Activated CD8-positive, alpha-beta memory T cell treated with anti-CD3 and anti-CD28 coated beads, Interleukin-2, amount 10 ng/mL, durations not matched to agents 7 days and 5 days (primary cell): ENCODE measurements around the gene BRD7. TPM values are rescaled to one million over a fixed set of nuclear protein-coding genes. Genes with fewer than 3 reads are reported as not detected.

Experiments used
- ATAC-seq: fragments of 150-1000 bp; cut with Tn5 transposase; one replicate; pipeline ENCODE4 v1.10.0; 2021; ENCODE audit warnings: moderate library complexity
- CTCF ChIA-PET: fragments of 350-600 bp; sonication (Branson Sonifier 250); formaldehyde crosslinking; loops from one replicate; lab custom pipeline; 2021; ENCODE audit warnings: antibody characterized with exemption; lab: Charles Lee
- DNase-seq: peaks from one replicate; pipeline ENCODE4 v3.0.0-alpha.2; 2020
- H3K27ac Mint-ChIP-seq: one replicate; pipeline ENCODE4 v1.8.0; 2021; ENCODE audit warnings: mild to moderate bottlenecking, mixed read lengths
- H3K27me3 Mint-ChIP-seq: one replicate; pipeline ENCODE4 v1.8.0; 2021; ENCODE audit warnings: mixed read lengths
- H3K36me3 Mint-ChIP-seq: one replicate; pipeline ENCODE4 v1.8.0; 2021; ENCODE audit warnings: mild to moderate bottlenecking, mixed read lengths
- H3K4me1 Mint-ChIP-seq: one replicate; pipeline ENCODE4 v1.8.0; 2021; ENCODE audit warnings: mixed read lengths
- H3K4me3 Mint-ChIP-seq: one replicate; pipeline ENCODE4 v1.8.0; 2021; ENCODE audit warnings: mild to moderate bottlenecking, moderate library complexity, mixed read lengths
- H3K9me3 Mint-ChIP-seq: one replicate; pipeline ENCODE4 v1.8.0; 2022; ENCODE audit warnings: low read depth, mixed read lengths
- total RNA-seq, 2 experiments: library from RNA; stranded (reverse); gene quantifications; one replicate each; pipeline ENCODE4 v1.2.3, GENCODE V29; 2021

Gene BRD7
- total RNA-seq, 2 experiments from 2014 or later = 85.0 to 102 TPM

DNA sequence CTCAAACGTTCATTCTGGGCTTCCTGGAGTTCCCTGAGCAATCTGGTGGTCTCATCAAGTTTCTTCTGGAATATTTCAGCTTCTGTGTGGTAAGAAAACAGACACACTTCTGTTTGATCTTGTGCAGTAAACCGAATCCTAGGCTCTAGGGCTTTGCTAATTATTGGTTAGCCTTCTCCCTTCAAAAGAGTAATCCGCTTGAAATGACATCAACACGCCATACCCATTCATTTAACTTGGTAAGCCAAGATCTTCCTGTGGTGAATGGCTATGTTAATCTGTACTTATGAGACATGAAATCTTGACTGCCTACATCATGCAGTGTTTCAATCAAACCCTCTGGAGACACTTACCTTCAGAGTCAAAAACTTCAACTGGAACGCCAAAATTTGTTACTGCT, 48.5 kb downstream of the BRD7 start:
- ATAC-seq (no peak), DNase-seq (peak; percentile 9)
- Mint-ChIP-seq H3K9me3 (no peaks in the 10 kb centered on the region), H3K27me3 (no peaks in the 10 kb centered on the region), H3K4me1 (peaks cover 25% of the 10 kb centered on the region), H3K36me3 (peaks cover 62% of the 10 kb centered on the region), H3K27ac (peak overlapping the region; percentile 8), H3K4me3 (no peak overlapping the region)
- CTCF ChIA-PET = interaction anchor here (1.0 kb wide), 1 partner anchor 9 kb away, joined by 4 read pairs; no protein-coding TSS in a partner anchor

DNA sequence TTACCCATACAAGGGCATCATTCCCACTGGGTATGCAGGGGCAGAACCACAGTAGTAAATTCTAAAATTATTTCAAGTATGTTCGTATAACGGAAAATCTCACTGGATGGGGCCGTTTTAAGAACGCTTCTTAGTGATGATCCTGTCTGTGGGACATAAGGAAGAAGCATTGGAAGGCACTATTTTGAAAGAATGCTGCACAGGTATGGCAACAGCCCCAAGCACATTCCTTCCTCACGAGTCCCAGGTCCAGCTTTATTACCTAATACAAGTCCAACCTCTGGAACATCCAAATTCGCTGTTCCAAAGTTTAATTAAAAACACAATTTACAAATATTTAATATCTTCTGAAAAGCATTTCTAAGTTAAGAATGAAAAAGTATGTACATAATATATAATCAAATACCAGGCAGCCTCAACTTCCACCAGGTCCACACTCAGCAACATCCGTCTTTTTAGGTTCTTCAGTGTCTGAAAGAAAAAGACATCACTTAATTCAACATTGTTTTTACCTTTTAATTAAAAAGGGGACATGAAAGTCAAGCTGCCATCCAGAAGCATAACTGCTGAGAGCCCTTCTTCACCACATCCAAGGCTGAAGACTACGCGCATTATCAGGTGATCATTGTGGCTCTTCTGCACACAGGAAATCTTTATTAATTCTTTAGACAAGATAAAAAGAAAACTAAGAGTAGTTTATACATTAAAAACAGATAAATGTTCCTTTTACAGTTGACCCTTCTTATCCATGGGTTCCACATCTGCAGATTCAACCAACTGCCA, 49.8 kb downstream of the BRD7 start:
- Mint-ChIP-seq H3K36me3 (peaks cover 57% of the 10 kb centered on the region), H3K4me3 (no peak overlapping the region), H3K27ac (peak overlapping the region; percentile 46), H3K9me3 (no peaks in the 10 kb centered on the region), H3K4me1 (peaks cover 21% of the 10 kb centered on the region), H3K27me3 (no peaks in the 10 kb centered on the region)
- ATAC-seq = no peak
- CTCF ChIA-PET = interaction anchor here (1.5 kb wide), 1 partner anchor 8 kb away, joined by 4 read pairs; no protein-coding TSS in a partner anchor
- DNase-seq = peak; percentile 11

GRCh38 chr16:50316848-50317630, 51.7 kb downstream of the BRD7 start:
- no peaks in the 10 kb centered on the region for H3K9me3 Mint-ChIP-seq
- DNase-seq (no peak), ATAC-seq (no peak)
- H3K36me3 Mint-ChIP-seq = peaks cover 63% of the 10 kb centered on the region
- no peak overlapping the region for H3K27ac Mint-ChIP-seq
- peaks cover 21% of the 10 kb centered on the region for H3K4me1 Mint-ChIP-seq
- CTCF ChIA-PET = interaction anchor here (1.3 to 2.0 kb wide), 4 partner anchors 10 to 490 kb away, joined by 3 to 6 read pairs (median 4); no protein-coding TSS in a partner anchor
- H3K4me3 Mint-ChIP-seq = no peak overlapping the region
- no peaks in the 10 kb centered on the region for H3K27me3 Mint-ChIP-seq

- no peak overlapping the region for H3K4me3 Mint-ChIP-seq
- no peaks in the 10 kb centered on the region for H3K27me3 Mint-ChIP-seq
- H3K36me3 Mint-ChIP-seq = peaks cover 62% of the 10 kb centered on the region
- peak overlapping the region; percentile 45 for H3K27ac Mint-ChIP-seq
- H3K4me1 Mint-ChIP-seq = peaks cover 21% of the 10 kb centered on the region
- ATAC-seq (no peak), DNase-seq (peak; percentile 33)
- H3K9me3 Mint-ChIP-seq = no peaks in the 10 kb centered on the region
- CTCF ChIA-PET = interaction anchor here (1.1 to 2.0 kb wide), 4 partner anchors 37 to 490 kb away, joined by 3 to 6 read pairs (median 3); no protein-coding TSS in a partner anchor
These were observed 52.5 kb downstream of the BRD7 start for GRCh38 chr16:50316102-50316847.

DNA sequence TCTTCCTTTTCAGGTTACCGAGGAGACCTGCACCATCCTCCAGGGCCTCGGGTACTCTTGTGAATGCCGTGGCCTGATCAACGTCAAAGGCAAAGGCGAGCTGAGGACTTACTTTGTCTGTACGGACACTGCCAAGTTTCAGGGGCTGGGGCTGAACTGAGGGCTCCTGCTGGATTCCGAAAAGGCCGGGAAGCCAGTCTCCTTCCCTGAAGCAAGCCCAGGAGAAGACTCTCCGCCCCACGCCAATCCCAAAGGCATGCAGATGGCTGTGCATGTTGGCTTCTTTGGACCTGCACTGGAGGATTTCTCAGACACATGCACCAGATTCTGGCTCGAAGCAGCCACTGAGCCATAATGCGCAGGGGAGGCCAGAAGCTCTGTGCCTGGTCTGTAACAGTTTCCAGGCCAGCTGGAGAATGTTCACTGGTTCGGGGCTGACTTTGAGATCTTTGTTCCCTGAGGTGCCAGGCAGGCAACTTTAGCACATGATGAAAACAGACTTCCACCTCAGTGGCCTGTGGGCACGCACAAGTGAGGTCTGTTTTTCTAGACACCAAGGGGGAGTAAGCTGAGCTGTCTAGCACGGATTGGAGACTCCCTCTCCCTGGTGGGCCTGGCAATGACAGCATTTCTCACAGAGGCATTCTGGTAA, 53.3 kb downstream of the BRD7 start:
- peak overlapping the region; percentile 11 for H3K27ac Mint-ChIP-seq
- peaks cover 57% of the 10 kb centered on the region for H3K36me3 Mint-ChIP-seq

GRCh38 chr16:50314665-50315064, 54.1 kb downstream of the BRD7 start:
- H3K36me3 Mint-ChIP-seq = peaks cover 52% of the 10 kb centered on the region
- H3K9me3 Mint-ChIP-seq = no peaks in the 10 kb centered on the region
- CTCF ChIA-PET = interaction anchor here (1.2 to 4.2 kb wide), 4 partner anchors 10 to 101 kb away, joined by 3 to 15 read pairs (median 6); no protein-coding TSS in a partner anchor
- no peak for ATAC-seq
- peak overlapping the region; percentile 21 for H3K27ac Mint-ChIP-seq
- H3K4me3 Mint-ChIP-seq = no peak overlapping the region
- peaks cover 21% of the 10 kb centered on the region for H3K4me1 Mint-ChIP-seq
- DNase-seq = peak; percentile 31
- no peaks in the 10 kb centered on the region for H3K27me3 Mint-ChIP-seq

More for the DNA sequence above, 53.3 kb downstream of the BRD7 start:
- Mint-ChIP-seq H3K27me3 (no peaks in the 10 kb centered on the region), H3K9me3 (no peaks in the 10 kb centered on the region), H3K4me3 (no peak overlapping the region), H3K4me1 (peaks cover 21% of the 10 kb centered on the region)
- DNase-seq (peak; percentile 31), ATAC-seq (no peak)
- CTCF ChIA-PET = interaction anchor here (1.1 to 4.2 kb wide), 5 partner anchors 11 to 491 kb away, joined by 3 to 15 read pairs (median 6); no protein-coding TSS in a partner anchor

- H3K9me3 Mint-ChIP-seq = no peaks in the 10 kb centered on the region
- H3K4me1 Mint-ChIP-seq = peaks cover 19% of the 10 kb centered on the region
- H3K27me3 Mint-ChIP-seq = no peaks in the 10 kb centered on the region
- ATAC-seq (peak; percentile 60), DNase-seq (peak; percentile 64)
- peaks cover 48% of the 10 kb centered on the region for H3K36me3 Mint-ChIP-seq
- no peak overlapping the region for H3K4me3 Mint-ChIP-seq
- peak overlapping the region; percentile 34 for H3K27ac Mint-ChIP-seq
- CTCF ChIA-PET = interaction anchor here (0.7 to 4.2 kb wide), 9 partner anchors 9 to 103 kb away, joined by 3 to 15 read pairs (median 3); no protein-coding TSS in a partner anchor
These were observed 55.0 kb downstream of the BRD7 start for GRCh38 chr16:50313596-50314478.

DNA sequence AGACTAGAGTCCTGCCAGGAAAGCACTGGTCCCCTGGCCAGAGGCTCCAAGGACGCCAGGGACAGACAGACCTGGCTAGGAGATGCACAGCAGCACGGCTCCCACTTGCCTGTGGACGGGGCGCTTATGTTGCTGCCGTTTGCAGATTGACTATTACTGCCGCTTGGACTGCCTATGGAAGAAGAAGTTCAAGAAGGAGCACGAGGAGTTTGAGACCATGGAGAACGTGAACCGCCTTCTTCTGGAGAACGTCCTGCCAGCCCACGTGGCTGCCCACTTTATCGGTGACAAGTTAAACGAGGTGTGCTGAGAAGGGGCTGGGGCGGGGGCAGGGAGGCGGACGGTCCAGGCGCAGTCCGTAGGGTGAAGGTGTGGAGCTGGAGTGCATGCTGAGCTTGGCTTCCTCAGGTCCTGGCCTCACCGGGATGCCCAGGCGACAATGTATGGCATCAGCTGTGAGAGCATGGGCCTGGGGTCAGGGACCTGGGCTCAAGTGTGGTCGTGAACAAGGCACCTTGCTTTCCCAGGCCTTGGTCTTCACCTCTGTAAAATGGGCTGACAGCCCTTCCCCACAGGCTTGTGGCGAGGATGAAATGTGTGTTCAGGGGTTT, 56.8 kb downstream of the BRD7 start:
- Mint-ChIP-seq H3K4me1 (peaks cover 14% of the 10 kb centered on the region), H3K27ac (peak overlapping the region; percentile 62), H3K36me3 (peaks cover 43% of the 10 kb centered on the region), H3K9me3 (no peaks in the 10 kb centered on the region), H3K4me3 (no peak overlapping the region), H3K27me3 (no peaks in the 10 kb centered on the region)
- ATAC-seq (no peak), DNase-seq (peak; percentile 37)
- CTCF ChIA-PET = interaction anchor here (4.2 kb wide), 1 partner anchor 15 kb away, joined by 15 read pairs; no protein-coding TSS in a partner anchor

DNA sequence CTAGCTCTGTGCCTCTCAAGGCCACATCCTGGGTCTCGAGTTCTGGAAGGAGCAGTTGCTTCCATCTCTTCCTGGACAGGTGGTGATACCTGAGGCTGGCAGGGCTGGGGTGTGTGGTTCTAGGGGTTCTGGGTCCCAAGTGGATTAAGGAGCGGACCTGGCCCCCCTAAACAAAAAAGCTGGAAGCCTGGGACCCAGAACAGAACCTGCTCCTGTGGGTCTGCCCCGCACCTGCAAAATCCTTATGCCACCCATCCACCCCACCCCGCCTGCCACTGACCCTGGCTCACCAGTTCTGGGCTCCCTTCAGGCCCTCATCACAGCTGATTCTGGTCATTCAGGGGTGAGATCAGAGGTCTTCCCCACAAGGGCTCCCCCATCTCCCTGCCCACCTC, 57.7 kb downstream of the BRD7 start:
- H3K36me3 Mint-ChIP-seq = peaks cover 37% of the 10 kb centered on the region
- CTCF ChIA-PET = interaction anchor here (1.4 kb wide), 1 partner anchor 43 kb away, joined by 4 read pairs; no protein-coding TSS in a partner anchor
- peak overlapping the region; percentile 7 for H3K27ac Mint-ChIP-seq
- peak; percentile 36 for DNase-seq
- H3K27me3 Mint-ChIP-seq = no peaks in the 10 kb centered on the region
- ATAC-seq = no peak
- H3K4me3 Mint-ChIP-seq = no peak overlapping the region
- H3K4me1 Mint-ChIP-seq = peaks cover 14% of the 10 kb centered on the region
- H3K9me3 Mint-ChIP-seq = no peaks in the 10 kb centered on the region

DNA sequence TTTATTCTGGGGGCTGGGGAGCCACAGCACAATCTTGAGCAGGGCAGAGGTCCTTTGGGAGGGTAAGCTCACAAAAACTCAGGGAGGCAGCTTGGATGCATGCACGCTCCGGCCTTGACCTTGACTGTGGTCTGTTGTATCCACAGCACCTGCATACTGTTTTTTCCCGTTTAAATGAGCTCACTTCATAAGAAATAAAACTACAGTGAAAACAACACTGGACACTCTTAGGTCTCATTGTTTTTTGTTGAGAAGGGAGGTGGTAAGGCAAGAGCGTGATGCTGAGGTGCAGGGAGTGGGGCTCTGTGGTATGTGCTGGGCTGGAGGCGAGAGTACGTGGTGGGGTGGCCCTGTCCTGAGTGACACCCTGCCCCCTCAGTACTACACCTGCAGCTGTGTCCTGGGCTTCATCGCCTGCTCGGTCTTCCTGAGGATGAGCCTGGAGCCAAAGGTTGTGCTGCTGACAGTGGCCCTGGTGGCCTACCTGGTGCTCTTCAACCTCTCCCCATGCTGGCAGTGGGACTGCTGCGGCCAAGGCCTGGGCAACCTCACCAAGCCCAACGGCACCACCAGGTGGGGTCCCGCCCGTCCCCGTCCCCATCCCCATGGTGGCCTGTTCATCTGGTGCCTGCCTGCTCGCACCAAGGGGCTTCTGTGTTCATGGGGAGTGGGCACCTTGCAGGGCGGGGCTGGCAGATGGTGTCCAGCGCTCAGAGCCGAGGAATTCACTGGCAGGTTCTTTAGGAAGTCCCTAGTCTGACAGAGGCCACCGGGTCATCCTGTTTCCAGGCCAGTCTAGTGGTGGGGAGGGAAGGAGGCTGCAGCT, 58.3 kb downstream of the BRD7 start:
- DNase-seq (peak; percentile 32), ATAC-seq (no peak)
- H3K27ac Mint-ChIP-seq = peak overlapping the region; percentile 42
- no peak overlapping the region for H3K4me3 Mint-ChIP-seq
- CTCF ChIA-PET = interaction anchor here (1.4 kb wide), 1 partner anchor 43 kb away, joined by 4 read pairs; no protein-coding TSS in a partner anchor
- no peaks in the 10 kb centered on the region for H3K9me3 Mint-ChIP-seq
- H3K4me1 Mint-ChIP-seq = peaks cover 14% of the 10 kb centered on the region
- no peaks in the 10 kb centered on the region for H3K27me3 Mint-ChIP-seq
- H3K36me3 Mint-ChIP-seq = peaks cover 35% of the 10 kb centered on the region
